Left ventricle myocardium inferior (tissue), 1 donor: ENCODE data around the gene ANKK1. TPM values are rescaled to one million over a fixed set of nuclear protein-coding genes. Genes with fewer than 3 reads are reported as not detected.

ENCODE experiments used
- DNase-seq: peaks from one replicate; pipeline ENCODE4 v3.0.0-alpha.2; 2020
- H3K27ac ChIP-seq: fragments of 200-600 bp; replicated peaks from 2 replicates; pipeline ENCODE4 v1.8.0; 2021
- H3K27me3 ChIP-seq: fragments of 200-600 bp; 2 replicates; pipeline ENCODE4 v1.8.0; 2021; ENCODE audit warnings: low read depth
- H3K36me3 ChIP-seq: fragments of 200-600 bp; 2 replicates; pipeline ENCODE4 v1.8.0; 2021
- H3K4me1 ChIP-seq: fragments of 200-600 bp; 2 replicates; pipeline ENCODE4 v1.8.0; 2021
- H3K4me3 ChIP-seq: fragments of 200-600 bp; 2 replicates; pipeline ENCODE4 v1.8.0; 2021; ENCODE audit warnings: mild to moderate bottlenecking, moderate library complexity
- H3K9me3 ChIP-seq: fragments of 200-600 bp; replicated peaks from 2 replicates; pipeline ENCODE4 v1.8.0; 2021
- intact Hi-C: fragments of 100-400 bp; cut with micrococcal nuclease; formaldehyde crosslinking; loops from one replicate; pipeline ENCODE4 v1.11.0; 2022
- total RNA-seq: library from RNA; stranded (reverse); fragmentation: NEBNext Ultra II Directional; extraction: Animal tissue kit (Norgen Biotek cat#: 25700); gene quantifications from one replicate; pipeline ENCODE4 v1.2.1, GENCODE V29; 2021
- TF ChIP-seq, protein P1 (sequence below): fragments of 200-600 bp; IDR thresholded peaks from 2 replicates; pipeline ENCODE4 v1.8.0; 2021; ENCODE audit warnings: antibody characterized with exemption, mild to moderate bottlenecking, borderline replicate concordance
- donor health status: DM: no; HTN: yes; CAD: no; lungs with severe emphysema.

The ANKK1 gene
- total RNA-seq, 1 donor from 2014 or later: not detected

GRCh38 chr11:113363406-113363805, 24.2 kb upstream of the ANKK1 start:
- Histone ChIP-seq H3K4me3 (no peak overlapping the region), H3K4me1 (no peaks in the 10 kb centered on the region), H3K27me3 (no peaks in the 10 kb centered on the region), H3K27ac (no peak overlapping the region), H3K9me3 (no peaks in the 10 kb centered on the region), H3K36me3 (peaks cover 94% of the 10 kb centered on the region)
- TF ChIP-seq, protein P1, sequence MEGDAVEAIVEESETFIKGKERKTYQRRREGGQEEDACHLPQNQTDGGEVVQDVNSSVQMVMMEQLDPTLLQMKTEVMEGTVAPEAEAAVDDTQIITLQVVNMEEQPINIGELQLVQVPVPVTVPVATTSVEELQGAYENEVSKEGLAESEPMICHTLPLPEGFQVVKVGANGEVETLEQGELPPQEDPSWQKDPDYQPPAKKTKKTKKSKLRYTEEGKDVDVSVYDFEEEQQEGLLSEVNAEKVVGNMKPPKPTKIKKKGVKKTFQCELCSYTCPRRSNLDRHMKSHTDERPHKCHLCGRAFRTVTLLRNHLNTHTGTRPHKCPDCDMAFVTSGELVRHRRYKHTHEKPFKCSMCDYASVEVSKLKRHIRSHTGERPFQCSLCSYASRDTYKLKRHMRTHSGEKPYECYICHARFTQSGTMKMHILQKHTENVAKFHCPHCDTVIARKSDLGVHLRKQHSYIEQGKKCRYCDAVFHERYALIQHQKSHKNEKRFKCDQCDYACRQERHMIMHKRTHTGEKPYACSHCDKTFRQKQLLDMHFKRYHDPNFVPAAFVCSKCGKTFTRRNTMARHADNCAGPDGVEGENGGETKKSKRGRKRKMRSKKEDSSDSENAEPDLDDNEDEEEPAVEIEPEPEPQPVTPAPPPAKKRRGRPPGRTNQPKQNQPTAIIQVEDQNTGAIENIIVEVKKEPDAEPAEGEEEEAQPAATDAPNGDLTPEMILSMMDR: no peak
- DNase-seq: no peak
- intact Hi-C loops: no loop called here

GRCh38 chr11:113363996-113364641, 23.5 kb upstream of the ANKK1 start:
- intact Hi-C loops: no loop called here
- peaks cover 93% of the 10 kb centered on the region for H3K36me3 ChIP-seq

DNA sequence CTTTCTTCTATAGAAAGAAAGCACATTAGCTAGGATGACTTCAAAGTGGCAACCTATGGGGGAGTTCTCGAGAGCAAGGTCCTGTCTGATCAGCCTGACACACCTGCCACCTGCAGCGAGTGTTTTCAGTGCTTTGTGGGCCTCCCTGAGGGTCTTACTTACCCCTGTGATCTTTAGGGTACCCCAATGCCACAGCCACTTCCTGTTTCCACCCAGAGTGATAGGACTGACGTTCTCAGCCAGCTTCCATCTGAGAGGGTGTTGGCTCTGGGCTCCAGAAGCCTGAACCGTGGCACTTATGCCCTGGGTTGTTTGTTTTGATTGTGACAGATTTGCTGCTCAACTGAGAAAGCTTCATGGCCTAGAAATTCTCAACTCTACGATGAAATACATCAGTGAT, 21.7 kb upstream of the ANKK1 start:
- H3K27me3 ChIP-seq: no peaks in the 10 kb centered on the region
- intact Hi-C loops: no loop called here
- no peak overlapping the region for H3K4me3 ChIP-seq
- peaks cover 76% of the 10 kb centered on the region for H3K36me3 ChIP-seq
- TF ChIP-seq, protein P1: no peak
- no peak overlapping the region for H3K27ac ChIP-seq
- H3K4me1 ChIP-seq: no peaks in the 10 kb centered on the region
- DNase-seq: no peak
- no peaks in the 10 kb centered on the region for H3K9me3 ChIP-seq

More at GRCh38 chr11:113363996-113364641, 23.5 kb upstream of the ANKK1 start:
- Histone ChIP-seq H3K4me3 (no peak overlapping the region), H3K4me1 (no peaks in the 10 kb centered on the region), H3K27ac (no peak overlapping the region), H3K9me3 (no peaks in the 10 kb centered on the region), H3K27me3 (no peaks in the 10 kb centered on the region)
- DNase-seq: no peak
- TF ChIP-seq, protein P1: no peak

GRCh38 chr11:113369411-113369810, 18.2 kb upstream of the ANKK1 start:
- peaks cover 41% of the 10 kb centered on the region for H3K36me3 ChIP-seq

DNA sequence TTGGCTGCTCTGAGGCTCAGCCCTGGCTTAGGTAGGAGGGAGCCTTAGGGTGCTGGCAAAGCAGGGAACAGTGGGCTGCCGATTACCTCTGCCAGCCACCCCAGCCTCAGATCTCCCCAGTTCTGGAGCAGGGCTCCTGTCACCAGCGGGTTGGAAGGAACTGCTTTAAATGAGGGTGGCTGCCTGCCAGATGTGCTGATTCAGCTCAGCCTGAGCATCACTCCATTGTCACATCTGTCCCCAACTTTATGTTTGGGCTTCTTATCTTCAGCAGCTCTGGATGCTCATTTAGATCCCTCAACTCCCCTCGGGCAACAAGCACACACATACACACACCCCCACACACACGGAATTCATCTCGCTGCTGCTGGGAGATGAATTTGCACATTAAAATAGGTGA, 16.9 kb upstream of the ANKK1 start:
- DNase-seq: no peak
- Histone ChIP-seq H3K36me3 (peaks cover 29% of the 10 kb centered on the region), H3K27me3 (no peaks in the 10 kb centered on the region), H3K27ac (no peak overlapping the region), H3K9me3 (no peaks in the 10 kb centered on the region), H3K4me3 (no peak overlapping the region), H3K4me1 (no peaks in the 10 kb centered on the region)
- intact Hi-C loops: no loop called here
- TF ChIP-seq, protein P1: no peak

More at GRCh38 chr11:113369411-113369810, 18.2 kb upstream of the ANKK1 start:
- Histone ChIP-seq H3K4me3 (no peak overlapping the region), H3K4me1 (no peaks in the 10 kb centered on the region), H3K9me3 (no peaks in the 10 kb centered on the region), H3K27me3 (no peaks in the 10 kb centered on the region), H3K27ac (no peak overlapping the region)
- DNase-seq: no peak
- intact Hi-C loops: no loop called here
- TF ChIP-seq, protein P1: no peak
